Esophagus squamous epithelium (tissue), 5 donors: ENCODE measurements around the gene BARX2. TPM values are rescaled to one million over a fixed set of nuclear protein-coding genes. Genes with fewer than 3 reads are reported as not detected.
A peak's percentile ranks its signal among the peaks of the same experiment; 100 is the strongest.

Experiments used
- DNase-seq: peaks from one replicate; lab custom pipeline; 2025; lab: John Stamatoyannopoulos, UW
- H3K27ac ChIP-seq, 4 donors: fragments of 200-600 bp; sonication (generic); one replicate each; pipeline ENCODE4 v1.5.1; 2016 to 2019; ENCODE audit warnings: mild to moderate bottlenecking in 1 of 4
- H3K27me3 ChIP-seq, 4 donors: fragments of 200-600 bp; sonication (generic); 1 replicate in 3 of 4; 2 replicates in 1 of 4; pipeline versions ENCODE4 v1.5.1 to v1.6.0; 2017 to 2021; ENCODE audit warnings: antibody characterized with exemption in 1 of 4
- H3K36me3 ChIP-seq, 3 donors: fragments of 200-600 bp; sonication (generic); one replicate each; pipeline ENCODE4 v1.5.1; 2016 to 2019
- H3K4me1 ChIP-seq, 3 donors: fragments of 200-600 bp; sonication (generic); one replicate each; pipeline ENCODE4 v1.5.1; 2017 to 2019
- H3K4me3 ChIP-seq, 4 donors: fragments of 200-600 bp; sonication (generic); 1 replicate in 3 of 4; 2 replicates in 1 of 4; pipeline ENCODE4 v1.5.1; 2016 to 2019; ENCODE audit warnings: mild to moderate bottlenecking in 2 of 4, moderate library complexity in 1 of 4
- H3K9me3 ChIP-seq, 3 donors: fragments of 200-600 bp; sonication (generic); one replicate each; pipeline ENCODE4 v1.5.1; 2016 to 2019
- POLR2A ChIP-seq, 4 donors: fragments of 450-650 bp; IDR thresholded peaks; one replicate each; pipeline ENCODE4 v1.6.1; 2017; ENCODE audit warnings: antibody characterized with exemption in 4 of 4, mild to moderate bottlenecking in 4 of 4, moderate library complexity in 3 of 4
- WGBS, 2 donors: methylation state at CpG; one replicate each; pipeline ENCODE4 v1.1.5; 2018; 5-methylcytosine and 5-hydroxymethylcytosine counted together
- intact Hi-C: fragments of 100-400 bp; cut with DNase I; formaldehyde crosslinking; loops from one replicate; pipeline ENCODE4 v1.15.0; 2022
- total RNA-seq, 4 donors: library from RNA; depleted of rRNA; stranded (reverse); fragments of >200 nt; gene quantifications; one replicate each; pipeline ENCODE4 v1.1.0, GENCODE V29; 2016
- TF ChIP-seq, protein P1 (sequence below), 6 experiments: fragments of 450-650 bp in 4 of 6; fragments of 200-600 bp in 2 of 6; sonication (generic) in 2 of 6; IDR thresholded peaks; one replicate each; pipeline ENCODE4 v1.5.1; 2016 to 2019; ENCODE audit warnings: antibody characterized with exemption in 6 of 6, mild to moderate bottlenecking in 4 of 6, moderate library complexity in 4 of 6
- donor health status: DM: yes; HTN: yes; CAD: no.

BARX2 gene
- total RNA-seq, 4 donors from 2014 or later: 45.2 to 102 (median 57.6) TPM

DNA sequence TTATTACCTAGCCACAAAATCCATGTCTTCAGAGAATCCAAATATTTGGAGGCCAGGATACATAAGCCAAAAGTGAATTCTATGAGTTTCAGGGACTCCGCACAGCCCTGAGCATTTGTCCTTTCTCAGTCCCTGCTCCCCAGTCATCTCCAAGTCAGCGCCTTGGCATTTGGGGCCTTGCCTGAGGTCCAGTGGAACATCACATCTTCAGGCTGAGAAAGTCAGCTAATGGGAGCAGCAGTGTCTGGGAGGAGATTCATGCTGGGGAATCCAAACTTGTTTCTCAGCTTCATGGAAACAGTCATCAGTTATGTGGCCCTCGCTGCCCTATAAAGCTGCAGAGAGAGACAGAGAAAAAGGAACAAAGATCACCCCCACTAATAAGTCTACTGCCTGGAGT is 70.9 kb downstream of the BARX2 start:
- Histone ChIP-seq H3K27me3 (no peaks in the 10 kb centered on the region), H3K27ac (no peak overlapping the region), H3K36me3 (peaks cover 0 to 91% (median 0%) of the 10 kb centered on the region in 3 donors), H3K9me3 (no peaks in the 10 kb centered on the region), H3K4me1 (peaks cover 0 to 14% (median 0%) of the 10 kb centered on the region in 3 donors), H3K4me3 (no peak overlapping the region)
- no peak for TF ChIP-seq POLR2A (IDR thresholded peaks at IDR 0.05)
- TF ChIP-seq, protein P1, sequence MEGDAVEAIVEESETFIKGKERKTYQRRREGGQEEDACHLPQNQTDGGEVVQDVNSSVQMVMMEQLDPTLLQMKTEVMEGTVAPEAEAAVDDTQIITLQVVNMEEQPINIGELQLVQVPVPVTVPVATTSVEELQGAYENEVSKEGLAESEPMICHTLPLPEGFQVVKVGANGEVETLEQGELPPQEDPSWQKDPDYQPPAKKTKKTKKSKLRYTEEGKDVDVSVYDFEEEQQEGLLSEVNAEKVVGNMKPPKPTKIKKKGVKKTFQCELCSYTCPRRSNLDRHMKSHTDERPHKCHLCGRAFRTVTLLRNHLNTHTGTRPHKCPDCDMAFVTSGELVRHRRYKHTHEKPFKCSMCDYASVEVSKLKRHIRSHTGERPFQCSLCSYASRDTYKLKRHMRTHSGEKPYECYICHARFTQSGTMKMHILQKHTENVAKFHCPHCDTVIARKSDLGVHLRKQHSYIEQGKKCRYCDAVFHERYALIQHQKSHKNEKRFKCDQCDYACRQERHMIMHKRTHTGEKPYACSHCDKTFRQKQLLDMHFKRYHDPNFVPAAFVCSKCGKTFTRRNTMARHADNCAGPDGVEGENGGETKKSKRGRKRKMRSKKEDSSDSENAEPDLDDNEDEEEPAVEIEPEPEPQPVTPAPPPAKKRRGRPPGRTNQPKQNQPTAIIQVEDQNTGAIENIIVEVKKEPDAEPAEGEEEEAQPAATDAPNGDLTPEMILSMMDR (IDR thresholded peaks at IDR 0.05): no peak
- WGBS, 2 donors: 89 to 93% methylated on average over 3 of the region's 3 CpGs
- no peak for DNase-seq
- intact Hi-C loops: no loop called here

DNA sequence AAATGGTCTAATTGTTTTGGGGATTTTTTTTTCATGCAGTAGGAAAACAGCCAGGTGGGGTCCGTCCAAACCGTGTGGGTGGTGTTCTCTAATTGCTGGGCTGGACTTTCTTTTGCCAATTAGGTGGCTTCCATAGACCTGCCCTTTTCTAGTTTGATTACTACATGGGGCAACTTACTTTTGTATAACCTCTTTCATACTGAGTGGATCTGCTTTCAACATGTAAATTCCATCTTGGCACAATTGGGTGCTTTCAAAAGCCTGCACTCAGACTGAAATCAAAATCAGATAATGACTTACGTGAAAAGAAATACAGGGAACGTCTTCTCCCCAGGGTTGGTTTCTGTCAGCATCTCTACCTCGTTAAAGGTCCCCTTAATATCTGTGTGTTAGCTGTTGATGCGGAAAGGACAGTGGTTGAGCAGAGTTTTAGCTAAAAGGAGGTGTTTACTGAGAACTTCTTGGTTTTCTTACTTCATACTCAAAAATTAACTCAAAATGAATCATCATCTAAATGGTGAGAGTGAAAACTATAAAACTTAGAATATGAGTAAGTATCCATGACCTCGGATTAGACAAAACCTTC is 72.1 kb downstream of the BARX2 start:
- H3K9me3 ChIP-seq: no peaks in the 10 kb centered on the region
- H3K4me3 ChIP-seq: no peak overlapping the region
- no peak overlapping the region for H3K27ac ChIP-seq
- DNase-seq: no peak
- no peaks in the 10 kb centered on the region for H3K27me3 ChIP-seq
- peaks cover 0 to 91% (median 0%) of the 10 kb centered on the region in 3 donors for H3K36me3 ChIP-seq
- WGBS, 2 donors: 71 to 83% methylated on average over 7 of the region's 7 CpGs
- H3K4me1 ChIP-seq: peaks cover 0 to 26% (median 0%) of the 10 kb centered on the region in 3 donors
- intact Hi-C loops: no loop called here
- TF ChIP-seq, protein P1 (IDR thresholded peaks at IDR 0.05): no peak
- no peak for TF ChIP-seq POLR2A (IDR thresholded peaks at IDR 0.05)

DNA sequence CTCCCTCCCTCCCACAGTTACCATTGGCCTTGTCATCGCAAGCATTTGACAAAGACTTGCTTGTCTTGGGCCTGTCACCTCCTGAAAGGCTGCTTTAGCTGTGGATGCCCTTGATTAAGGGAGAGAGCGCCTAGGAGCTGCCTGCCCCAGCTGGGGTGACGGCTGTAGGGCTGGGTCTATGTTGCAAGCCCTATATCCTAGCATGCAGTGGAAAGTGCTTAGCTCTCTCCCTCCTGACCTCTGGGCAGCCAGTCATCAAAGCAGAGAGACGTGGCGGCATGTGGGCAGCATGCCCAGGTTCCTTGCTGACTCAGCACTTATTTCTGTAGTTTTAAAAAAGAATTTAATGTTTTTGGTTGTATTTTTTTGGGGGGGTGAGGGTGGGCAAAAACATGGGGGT is 75.9 kb downstream of the BARX2 start:
- intact Hi-C loops: no loop called here
- Histone ChIP-seq H3K4me3 (no peak overlapping the region), H3K9me3 (no peaks in the 10 kb centered on the region), H3K36me3 (peaks cover 0 to 70% (median 0%) of the 10 kb centered on the region in 3 donors), H3K4me1 (peaks cover 0 to 57% (median 3%) of the 10 kb centered on the region in 3 donors), H3K27ac (peak overlapping the region in 2 of 4 donors; percentile 12 to 62), H3K27me3 (no peaks in the 10 kb centered on the region)
- TF ChIP-seq, protein P1 (IDR thresholded peaks at IDR 0.05): no peak
- TF ChIP-seq POLR2A (IDR thresholded peaks at IDR 0.05): no peak
- no peak for DNase-seq
- WGBS, 2 donors: 46 to 63% methylated on average over 5 of the region's 5 CpGs

DNA sequence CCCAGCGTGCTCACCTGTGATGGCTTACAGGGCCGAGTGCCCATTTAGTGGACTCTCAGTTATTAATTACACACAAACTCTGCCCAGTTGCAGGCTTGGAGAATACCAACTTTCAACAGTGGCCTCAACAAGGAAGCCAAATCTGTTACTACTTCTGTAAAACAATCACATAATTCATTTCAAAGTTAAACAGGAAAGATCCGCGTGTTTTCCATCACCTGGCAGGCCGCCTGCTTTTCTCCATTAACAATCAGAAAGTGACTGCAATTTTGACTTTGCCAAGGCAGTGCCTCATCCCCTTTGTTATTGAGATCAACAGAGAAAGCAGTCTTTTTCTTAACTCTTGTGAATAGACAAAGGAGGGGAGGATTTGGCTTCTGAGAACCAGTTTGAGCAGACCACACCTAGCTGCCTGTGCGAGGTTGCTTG is 77.7 kb downstream of the BARX2 start:
- Histone ChIP-seq H3K27me3 (no peaks in the 10 kb centered on the region), H3K9me3 (no peaks in the 10 kb centered on the region), H3K36me3 (peaks cover 0 to 52% (median 0%) of the 10 kb centered on the region in 3 donors), H3K4me1 (peaks cover 0 to 74% (median 17%) of the 10 kb centered on the region in 3 donors), H3K27ac (peak overlapping the region in 3 of 4 donors; percentile 28 to 79 (median 48)), H3K4me3 (no peak overlapping the region)
- no peak for DNase-seq
- TF ChIP-seq POLR2A (IDR thresholded peaks at IDR 0.05): no peak
- TF ChIP-seq, protein P1 (IDR thresholded peaks at IDR 0.05): no peak
- 18% methylated on average over 6 of the region's 6 CpGs for WGBS, 2 donors
- intact Hi-C loops: no loop called here

DNA sequence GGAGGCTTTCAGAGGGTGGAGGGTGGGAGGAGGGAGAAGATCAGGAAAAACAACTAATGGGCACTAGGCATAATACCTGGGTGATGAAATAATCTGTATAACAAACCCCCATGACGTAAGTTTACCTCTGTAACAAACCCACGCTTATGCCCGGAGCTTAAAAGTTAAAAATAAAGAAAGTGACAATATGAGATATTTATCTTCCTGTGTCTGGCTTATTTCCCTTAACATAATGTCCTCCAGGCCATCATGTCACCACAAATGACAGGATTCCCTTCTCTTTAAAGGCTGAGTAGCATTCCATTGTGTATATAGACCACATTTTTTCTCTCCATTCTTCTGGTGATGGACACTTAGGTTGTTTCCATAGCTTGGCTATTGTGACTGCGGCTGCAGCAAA is 79.5 kb downstream of the BARX2 start:
- no peak for TF ChIP-seq POLR2A (IDR thresholded peaks at IDR 0.05)
- TF ChIP-seq, protein P1 (IDR thresholded peaks at IDR 0.05): no peak
- Histone ChIP-seq H3K36me3 (peaks cover 0 to 35% (median 0%) of the 10 kb centered on the region in 3 donors), H3K4me1 (peaks cover 6 to 82% (median 21%) of the 10 kb centered on the region in 3 donors), H3K4me3 (no peak overlapping the region), H3K9me3 (no peaks in the 10 kb centered on the region), H3K27ac (peak overlapping the region in 2 of 4 donors; percentile 59 to 79), H3K27me3 (no peaks in the 10 kb centered on the region)
- 81 to 85% methylated on average over 4 of the region's 4 CpGs for WGBS, 2 donors
- intact Hi-C loops: no loop called here
- no peak for DNase-seq
